ENCODE results near the gene TOX3.

Gene TOX3

GRCh38 chr16:52581530-52581929 is 34.6 kb upstream of the TOX3 start:
- TF ChIP-seq CTCF (conservative IDR thresholded peaks at IDR 0.05; ENCODE audit: low read depth, low read length), result no peak
- no peak for DNase-seq (ENCODE audit: low read depth)
- H3K4me3 ChIP-seq (ENCODE audit: low read length), result no peak overlapping the region

GRCh38 chr16:52580488-52580887 is 33.5 kb upstream of the TOX3 start:
- DNase-seq (ENCODE audit: low read depth), result no peak
- no peak overlapping the region for H3K4me3 ChIP-seq (ENCODE audit: low read length)
- no peak for TF ChIP-seq CTCF (conservative IDR thresholded peaks at IDR 0.05; ENCODE audit: low read depth, low read length)

GRCh38 chr16:52578829-52579498 is 32.0 kb upstream of the TOX3 start:
- TF ChIP-seq CTCF (conservative IDR thresholded peaks at IDR 0.05; ENCODE audit: low read depth, low read length), result no peak
- H3K4me3 ChIP-seq (ENCODE audit: low read length), result no peak overlapping the region
- no peak for DNase-seq (ENCODE audit: low read depth)

- no peak overlapping the region for H3K4me3 ChIP-seq (ENCODE audit: low read length)
- TF ChIP-seq CTCF (conservative IDR thresholded peaks at IDR 0.05; ENCODE audit: low read depth, low read length), result no peak
- DNase-seq (ENCODE audit: low read depth), result no peak
Observed at GRCh38 chr16:52578007-52578828, 31.3 kb upstream of the TOX3 start.

- H3K4me3 ChIP-seq (ENCODE audit: low read length), result no peak overlapping the region
- DNase-seq (ENCODE audit: low read depth), result no peak
- TF ChIP-seq CTCF (conservative IDR thresholded peaks at IDR 0.05; ENCODE audit: low read depth, low read length), result no peak
Observed at GRCh38 chr16:52577130-52577706, 30.3 kb upstream of the TOX3 start.

GRCh38 chr16:52573365-52574299 is 26.7 kb upstream of the TOX3 start:
- TF ChIP-seq CTCF (conservative IDR thresholded peaks at IDR 0.05; ENCODE audit: low read depth, low read length), result no peak
- no peak for DNase-seq (ENCODE audit: low read depth)
- no peak overlapping the region for H3K4me3 ChIP-seq (ENCODE audit: low read length)
